CD4-positive, alpha-beta T cell treated with Interleukin-15 for 4 hours (primary cell): ENCODE results near the gene OAS2.
"Not testable (repeated sequence)": the region's sequence is repeated elsewhere in the genome, so short reads cannot be mapped to it uniquely, and the experiment has no call there.

Source experiments
- DNase-seq: peaks from one replicate; pipeline ENCODE4 v3.0.0-alpha.2; 2020; ENCODE audit warnings: low spot score

OAS2 gene

DNA sequence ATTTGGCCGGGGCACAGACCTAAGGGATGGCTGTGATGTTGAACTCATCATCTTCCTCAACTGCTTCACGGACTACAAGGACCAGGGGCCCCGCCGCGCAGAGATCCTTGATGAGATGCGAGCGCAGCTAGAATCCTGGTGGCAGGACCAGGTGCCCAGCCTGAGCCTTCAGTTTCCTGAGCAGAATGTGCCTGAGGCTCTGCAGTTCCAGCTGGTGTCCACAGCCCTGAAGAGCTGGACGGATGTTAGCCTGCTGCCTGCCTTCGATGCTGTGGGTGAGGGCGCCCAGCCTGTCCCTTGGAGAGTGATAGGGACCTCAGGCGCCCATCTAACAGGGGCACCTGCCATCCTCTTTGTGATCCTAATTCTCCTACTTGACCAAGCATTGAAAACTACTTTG lies 27.6 kb upstream of the OAS2 start:
- DNase-seq = no peak

DNA sequence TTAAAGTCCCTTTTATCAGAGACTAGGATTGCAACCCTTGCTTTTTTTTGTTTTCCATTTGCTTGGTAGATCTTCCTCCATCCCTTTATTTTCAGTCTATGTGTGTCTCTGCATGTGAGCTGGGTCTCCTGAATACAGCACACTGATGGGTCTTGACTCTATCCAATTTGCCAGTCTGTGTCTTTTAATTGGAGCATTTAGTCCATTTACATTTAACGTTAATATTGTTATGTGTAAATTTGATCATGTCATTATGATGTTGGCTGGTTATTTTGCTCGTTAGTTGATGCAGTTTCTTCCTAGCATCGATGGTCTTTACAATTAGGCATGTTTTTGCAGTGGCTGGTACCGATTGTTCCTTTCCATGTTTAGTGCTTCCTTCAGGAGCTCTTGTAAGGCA lies 21.2 kb upstream of the OAS2 start:
- DNase-seq = not testable (repeated sequence)

DNA sequence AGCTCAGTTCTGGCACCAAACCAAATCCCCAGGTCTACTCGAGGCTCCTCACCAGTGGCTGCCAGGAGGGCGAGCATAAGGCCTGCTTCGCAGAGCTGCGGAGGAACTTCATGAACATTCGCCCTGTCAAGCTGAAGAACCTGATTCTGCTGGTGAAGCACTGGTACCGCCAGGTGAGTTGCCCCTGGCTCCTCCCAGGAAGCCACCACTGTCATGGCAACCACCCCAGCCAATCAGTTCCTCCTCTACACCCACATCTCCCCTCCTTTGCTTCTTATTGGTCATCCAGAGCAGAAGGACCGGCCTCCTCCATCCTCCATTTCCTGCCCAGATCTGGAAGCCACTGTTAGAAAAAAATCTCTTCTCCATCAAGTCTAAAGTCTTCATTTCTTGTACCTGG lies 17.2 kb upstream of the OAS2 start:
- DNase-seq = no peak

GRCh38 chr12:112961536-112961935 lies 16.8 kb upstream of the OAS2 start:
- no peak for DNase-seq

DNA sequence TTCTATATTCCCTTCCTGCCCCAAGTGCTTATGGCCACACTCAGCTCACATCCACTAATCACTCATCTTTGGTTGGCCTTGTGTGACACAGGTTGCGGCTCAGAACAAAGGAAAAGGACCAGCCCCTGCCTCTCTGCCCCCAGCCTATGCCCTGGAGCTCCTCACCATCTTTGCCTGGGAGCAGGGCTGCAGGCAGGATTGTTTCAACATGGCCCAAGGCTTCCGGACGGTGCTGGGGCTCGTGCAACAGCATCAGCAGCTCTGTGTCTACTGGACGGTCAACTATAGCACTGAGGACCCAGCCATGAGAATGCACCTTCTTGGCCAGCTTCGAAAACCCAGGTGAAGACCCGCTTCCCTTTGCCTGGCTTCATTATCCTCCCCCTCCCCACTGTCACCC lies 15.8 kb upstream of the OAS2 start:
- no peak for DNase-seq

DNA sequence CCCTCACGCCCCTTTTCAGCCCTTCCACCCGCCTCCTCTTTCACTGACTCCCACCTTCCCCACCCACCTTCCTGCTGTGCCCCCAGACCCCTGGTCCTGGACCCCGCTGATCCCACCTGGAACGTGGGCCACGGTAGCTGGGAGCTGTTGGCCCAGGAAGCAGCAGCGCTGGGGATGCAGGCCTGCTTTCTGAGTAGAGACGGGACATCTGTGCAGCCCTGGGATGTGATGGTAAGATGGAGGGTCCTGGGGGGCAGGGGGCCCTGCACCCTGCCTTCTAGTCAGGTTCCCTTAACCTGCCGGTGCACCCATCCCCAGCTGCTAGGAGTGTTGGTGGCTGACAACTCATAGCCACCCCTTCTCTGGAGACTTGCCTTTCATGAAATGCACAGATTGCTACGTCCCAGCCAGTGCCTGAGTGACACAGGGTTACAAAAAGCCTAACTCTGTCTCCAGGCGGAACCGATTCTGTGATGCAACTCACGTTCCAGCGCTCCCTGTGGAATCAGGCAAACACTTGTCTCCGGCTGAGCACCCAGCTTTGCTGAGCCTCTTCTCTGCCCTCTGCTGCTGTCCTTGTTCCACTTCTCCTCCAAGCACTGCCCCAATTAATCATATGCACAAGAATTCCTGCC lies 15.0 kb upstream of the OAS2 start:
- no peak for DNase-seq

- DNase-seq = no peak
Measured at GRCh38 chr12:112964067-112964670, 14.2 kb upstream of the OAS2 start.

DNA sequence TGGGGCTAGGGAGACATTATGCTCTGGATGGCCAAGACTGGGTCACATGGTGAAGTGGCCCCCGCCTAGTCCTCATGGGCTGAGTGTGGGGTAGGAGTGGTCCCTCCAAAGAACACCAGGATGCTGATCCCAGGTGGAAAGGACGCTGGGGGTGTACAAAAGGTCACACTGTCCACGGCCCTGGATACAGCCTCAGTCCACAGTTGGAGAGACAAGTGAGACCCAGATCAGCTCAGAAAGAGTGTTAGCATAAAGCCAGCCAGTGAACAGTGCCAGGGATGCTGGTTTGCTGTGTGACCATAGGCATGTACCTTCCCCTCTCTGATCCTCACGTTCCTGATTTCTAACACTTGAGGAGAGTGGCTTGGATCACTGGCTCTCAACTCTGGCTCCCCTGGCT lies 13.4 kb upstream of the OAS2 start:
- DNase-seq = no peak

- DNase-seq = no peak
Measured at GRCh38 chr12:112965643-112966042, 12.7 kb upstream of the OAS2 start.

DNA sequence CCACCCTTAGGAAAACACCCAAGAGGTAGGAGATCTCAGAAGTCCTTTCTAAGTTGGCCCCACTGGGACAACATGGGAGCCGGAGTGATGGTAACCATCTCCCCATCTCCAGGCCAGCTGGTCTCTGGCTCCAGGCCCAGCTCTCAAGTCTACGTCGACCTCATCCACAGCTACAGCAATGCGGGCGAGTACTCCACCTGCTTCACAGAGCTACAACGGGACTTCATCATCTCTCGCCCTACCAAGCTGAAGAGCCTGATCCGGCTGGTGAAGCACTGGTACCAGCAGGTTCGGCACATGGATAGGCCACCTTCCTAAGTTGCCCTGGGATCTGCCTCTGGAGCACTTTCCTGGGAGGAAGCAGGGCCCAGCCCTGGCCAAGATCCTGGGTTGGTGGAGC lies 11.0 kb upstream of the OAS2 start:
- DNase-seq = no peak

- DNase-seq = no peak
Measured at GRCh38 chr12:112967858-112968257, 10.5 kb upstream of the OAS2 start.

DNA sequence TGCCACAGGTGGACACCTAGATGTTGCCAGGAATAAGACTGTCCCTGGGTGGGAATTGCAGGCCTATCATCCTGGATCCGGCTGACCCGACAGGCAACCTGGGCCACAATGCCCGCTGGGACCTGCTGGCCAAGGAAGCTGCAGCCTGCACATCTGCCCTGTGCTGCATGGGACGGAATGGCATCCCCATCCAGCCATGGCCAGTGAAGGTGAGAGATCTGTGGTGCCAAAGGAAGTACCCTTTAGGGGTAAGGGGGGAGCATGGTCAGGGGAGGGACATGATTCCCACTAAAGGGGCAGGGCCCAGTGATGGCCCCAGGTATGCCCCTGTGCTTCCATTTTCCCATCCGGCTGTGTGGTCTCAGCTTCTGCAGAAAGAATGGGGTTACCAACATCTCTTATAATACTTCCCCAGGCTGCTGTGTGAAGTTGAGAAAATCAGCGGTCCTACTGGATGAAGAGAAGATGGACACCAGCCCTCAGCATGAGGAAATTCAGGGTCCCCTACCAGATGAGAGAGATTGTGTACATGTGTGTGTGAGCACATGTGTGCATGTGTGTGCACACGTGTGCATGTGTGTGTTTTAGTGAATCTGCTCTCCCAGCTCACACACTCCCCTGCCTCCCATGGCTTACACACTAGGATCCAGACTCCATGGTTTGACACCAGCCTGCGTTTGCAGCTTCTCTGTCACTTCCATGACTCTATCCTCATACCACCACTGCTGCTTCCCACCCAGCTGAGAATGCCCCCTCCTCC lies 8.6 kb upstream of the OAS2 start:
- no peak for DNase-seq

DNA sequence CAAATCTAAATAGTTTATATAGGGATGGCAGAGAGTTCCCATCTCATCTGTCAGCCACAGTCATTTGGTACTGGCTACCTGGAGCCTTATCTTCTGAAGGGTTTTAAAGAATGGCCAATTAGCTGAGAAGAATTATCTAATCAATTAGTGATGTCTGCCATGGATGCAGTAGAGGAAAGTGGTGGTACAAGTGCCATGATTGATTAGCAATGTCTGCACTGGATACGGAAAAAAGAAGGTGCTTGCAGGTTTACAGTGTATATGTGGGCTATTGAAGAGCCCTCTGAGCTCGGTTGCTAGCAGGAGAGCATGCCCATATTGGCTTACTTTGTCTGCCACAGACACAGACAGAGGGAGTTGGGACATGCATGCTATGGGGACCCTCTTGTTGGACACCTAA lies 7.9 kb upstream of the OAS2 start:
- DNase-seq = no peak

- DNase-seq = no peak
Measured at GRCh38 chr12:112971248-112971647, 7.1 kb upstream of the OAS2 start.

- no peak for DNase-seq
Measured at GRCh38 chr12:112973011-112973735, 5.1 kb upstream of the OAS2 start.

DNA sequence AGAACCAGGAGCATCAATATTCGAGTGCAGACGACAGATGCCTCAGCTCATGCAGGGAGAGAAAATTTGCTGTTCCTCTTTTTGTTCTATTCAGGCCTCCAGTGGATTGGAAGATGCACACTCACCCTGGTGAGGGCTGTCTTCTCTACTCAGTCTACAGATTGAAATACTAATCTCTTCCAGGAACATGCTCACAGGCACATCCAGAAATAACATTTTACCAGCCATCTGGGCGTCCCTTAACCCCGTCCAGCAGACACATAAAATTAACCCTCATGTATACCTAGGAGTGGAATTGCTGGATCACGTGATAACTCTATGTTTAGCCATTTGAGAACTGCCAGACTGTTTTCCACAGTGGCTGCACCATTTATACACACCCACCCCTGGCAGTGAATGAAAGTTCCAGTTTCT lies 4.5 kb upstream of the OAS2 start:
- no peak for DNase-seq

DNA sequence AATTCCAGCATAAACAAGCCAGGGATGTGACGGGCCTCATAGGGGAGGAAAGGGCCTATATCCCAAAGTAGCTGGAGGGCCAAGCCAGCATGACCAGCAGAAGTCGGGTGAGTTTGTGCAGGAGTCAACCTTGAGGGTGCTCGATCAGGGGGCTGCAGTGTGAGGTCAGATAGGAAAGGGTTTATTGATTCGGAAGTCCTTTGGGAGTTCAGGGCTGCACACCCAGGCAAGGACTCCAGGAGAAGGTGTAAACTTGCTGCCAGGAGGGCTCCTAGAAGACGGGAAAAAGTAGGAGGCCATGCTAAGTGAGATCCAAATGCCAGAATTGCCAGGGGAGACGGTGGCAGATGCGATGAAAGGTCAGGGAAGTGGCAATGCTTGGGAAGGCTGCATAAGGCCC lies 3.4 kb upstream of the OAS2 start:
- no peak for DNase-seq

- no peak for DNase-seq
Measured at GRCh38 chr12:112977139-112977538, 1.2 kb upstream of the OAS2 start.

DNA sequence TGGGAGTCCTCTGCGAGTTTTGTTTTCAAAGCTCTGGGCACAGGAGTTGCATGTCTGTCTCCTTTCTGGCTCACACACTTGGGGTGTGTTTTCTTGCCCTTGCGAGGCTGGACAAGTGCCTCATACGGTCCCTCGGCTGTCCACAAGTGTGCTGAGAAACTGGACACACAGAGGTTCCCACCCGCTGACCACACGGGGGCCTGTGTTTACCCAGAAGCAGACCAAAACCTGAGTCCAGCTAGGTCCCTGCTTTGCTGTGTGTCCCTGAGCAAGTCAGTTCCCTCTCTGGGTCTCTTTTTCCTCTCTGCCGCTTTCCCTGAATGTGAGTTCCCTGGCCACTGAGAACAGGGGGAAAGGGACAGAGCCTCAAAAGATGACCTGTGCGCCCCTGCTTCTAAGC lies 678 bp upstream of the OAS2 start:
- no peak for DNase-seq

DNA sequence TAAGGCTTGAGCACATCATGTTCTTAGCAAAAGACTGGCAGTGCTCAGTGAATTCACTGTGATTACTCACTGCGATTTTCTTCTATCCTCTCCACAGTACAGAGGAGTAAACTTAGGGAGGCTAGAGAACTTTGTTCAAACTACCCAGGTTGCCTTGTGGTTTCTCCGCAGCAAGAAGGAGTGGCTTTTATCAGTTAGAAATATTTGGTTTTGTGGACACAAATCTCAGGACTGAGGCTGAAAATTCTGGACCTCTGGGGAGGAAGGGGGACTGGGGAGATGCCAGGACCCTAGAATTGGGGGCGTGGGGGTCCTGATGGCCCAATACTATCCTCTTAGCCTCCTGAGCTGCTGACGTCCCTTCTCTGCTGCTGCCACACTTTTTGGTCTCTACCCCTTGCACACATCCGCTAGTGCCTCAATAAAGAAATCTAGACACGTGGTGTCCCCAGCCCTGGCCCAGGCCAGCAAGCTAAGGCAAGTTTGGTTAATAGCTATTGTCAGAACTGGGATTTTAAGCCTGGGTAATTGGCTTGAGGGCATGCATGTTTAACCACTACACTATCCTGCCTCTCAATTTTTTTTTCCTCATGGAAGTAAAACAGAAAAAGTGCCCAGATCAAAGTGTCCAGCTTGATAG lies 842 bp downstream of the OAS2 start:
- DNase-seq = peak; percentile 51

- DNase-seq = peak; percentile 54
Measured at GRCh38 chr12:112980491-112981158, 2.3 kb downstream of the OAS2 start.
